HG03139 (cell line): ENCODE measurements around the gene MCRIP1.

Experiments
- ATAC-seq: cut with Tn5 transposase; IDR thresholded peaks from one replicate; pipeline ENCODE4 v1.9.1; 2021; ENCODE audit not compliant: unreplicated experiment

MCRIP1 gene

DNA sequence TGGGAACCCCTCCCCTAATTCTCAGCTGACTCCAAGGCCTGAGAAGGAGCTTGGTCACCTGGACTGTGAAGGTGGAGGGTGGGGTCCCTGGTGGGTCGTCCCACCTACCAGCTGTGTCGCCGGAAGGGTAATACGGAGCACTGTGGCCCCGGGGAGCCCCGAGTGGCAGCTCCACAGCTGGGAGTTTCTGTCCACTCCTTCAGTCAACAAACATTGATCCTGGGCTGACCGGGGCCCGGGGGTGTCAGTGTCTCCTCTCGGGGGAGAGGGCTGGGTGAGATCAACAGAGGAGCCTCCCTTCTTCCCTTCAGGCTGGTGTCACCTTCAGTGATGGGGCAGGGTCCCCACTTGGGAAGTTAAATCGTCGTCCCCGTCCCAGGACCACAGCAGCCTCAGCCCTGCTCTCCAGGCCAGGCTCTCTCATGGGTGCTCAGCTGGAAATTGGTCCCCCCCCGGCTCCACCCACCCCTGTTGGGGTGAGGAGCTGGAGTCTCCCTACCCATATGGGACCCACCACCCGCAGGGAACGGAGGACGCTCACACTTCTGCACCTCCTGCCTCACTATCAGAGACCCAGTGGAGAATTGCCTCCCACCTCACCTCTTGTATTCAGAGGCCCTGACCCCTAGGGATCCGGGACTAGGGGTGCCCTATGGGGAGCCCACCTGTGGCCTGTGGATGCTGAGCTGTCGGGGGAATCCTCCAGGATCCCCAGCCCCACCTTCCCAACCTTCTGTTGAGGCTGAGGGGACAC, 27.2 kb downstream of the MCRIP1 start:
- ATAC-seq = no peak

DNA sequence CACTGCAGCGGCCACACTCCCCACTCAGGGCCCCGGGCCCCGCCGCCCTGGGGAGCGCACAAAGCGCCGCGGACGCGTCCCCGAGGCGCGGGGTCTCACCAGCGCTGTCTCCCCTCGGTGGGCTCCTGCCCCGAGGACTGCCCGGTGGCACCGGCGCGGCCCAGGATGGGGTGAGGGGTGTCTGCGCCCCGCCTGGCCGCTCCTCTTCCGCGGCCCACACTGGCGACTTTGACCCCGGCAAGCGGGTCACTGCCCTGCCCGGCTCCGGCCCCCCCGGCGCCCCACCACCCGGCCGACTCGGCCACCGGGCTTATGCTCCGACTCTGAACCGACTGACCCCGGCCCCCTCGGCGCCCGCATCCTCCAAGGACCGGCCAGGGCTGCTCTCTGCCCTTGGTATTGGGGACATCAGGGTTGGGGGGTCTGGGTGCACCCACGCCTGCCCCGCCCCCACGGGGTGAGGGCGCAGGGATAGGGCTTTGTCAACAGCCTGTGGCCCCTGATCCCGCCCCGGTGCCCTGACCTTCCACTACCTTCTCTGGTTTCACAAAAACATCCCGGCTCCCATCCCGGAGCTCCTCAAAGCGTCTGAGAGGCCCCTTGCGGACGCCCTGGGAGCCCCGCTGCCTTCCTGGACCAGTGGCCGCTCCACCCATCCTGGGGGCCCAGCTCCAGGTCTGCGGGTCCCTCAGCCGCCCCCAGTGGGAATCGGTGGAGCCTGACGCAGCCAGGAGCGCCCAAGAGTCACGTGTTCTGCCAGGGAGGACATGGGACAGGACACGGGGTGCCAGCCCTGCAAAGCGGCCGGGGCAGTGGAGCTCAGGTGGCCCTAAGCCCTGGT, 28.3 kb downstream of the MCRIP1 start:
- ATAC-seq = no peak

DNA sequence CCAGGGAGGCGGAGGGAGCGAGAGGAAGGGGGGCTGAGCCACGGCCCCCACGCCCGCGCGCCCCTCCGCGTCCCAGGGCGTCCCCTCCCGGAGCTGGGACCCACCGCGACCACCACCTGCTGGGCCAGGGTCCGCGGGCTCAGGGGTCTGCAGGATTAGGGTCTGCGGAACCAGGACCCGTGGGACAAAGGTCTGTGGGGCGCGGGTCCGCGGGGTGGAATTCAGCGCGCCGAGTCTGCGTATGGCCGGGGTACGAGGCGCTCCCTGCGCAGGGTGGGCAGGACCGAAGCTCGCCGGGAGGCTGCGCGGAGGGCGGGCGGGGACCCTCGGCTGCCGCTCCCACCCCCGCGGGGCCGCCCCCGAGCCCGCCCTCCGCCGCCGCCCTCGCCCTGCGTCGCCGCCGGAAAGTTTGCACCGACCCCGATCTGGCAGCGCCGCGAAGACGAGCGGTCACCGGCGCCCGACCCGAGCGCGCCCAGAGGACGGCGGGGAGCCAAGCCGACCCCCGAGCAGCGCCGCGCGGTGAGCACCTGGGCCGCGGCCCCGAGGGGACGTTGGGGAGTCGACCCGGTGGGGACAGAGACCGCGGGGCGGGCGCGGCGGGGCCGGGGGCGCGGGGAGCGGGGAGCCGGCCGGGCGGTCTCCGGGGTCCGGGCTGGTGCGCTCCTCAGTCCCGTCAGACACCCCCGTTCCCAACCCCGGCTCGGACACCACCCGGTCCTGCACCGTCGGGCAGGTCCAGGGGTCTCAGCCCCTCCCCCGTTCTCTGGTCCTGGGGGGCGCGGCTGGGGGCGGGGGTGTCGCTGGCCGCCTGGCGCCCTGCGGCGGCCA, 29.1 kb downstream of the MCRIP1 start, which contains the start of gene GCGR:
Gene GCGR (plus strand): TSS at position 423 of the 831 bp plus-strand sequence. CDS start 4,869 bp downstream, outside the sequence.
- no peak for ATAC-seq

DNA sequence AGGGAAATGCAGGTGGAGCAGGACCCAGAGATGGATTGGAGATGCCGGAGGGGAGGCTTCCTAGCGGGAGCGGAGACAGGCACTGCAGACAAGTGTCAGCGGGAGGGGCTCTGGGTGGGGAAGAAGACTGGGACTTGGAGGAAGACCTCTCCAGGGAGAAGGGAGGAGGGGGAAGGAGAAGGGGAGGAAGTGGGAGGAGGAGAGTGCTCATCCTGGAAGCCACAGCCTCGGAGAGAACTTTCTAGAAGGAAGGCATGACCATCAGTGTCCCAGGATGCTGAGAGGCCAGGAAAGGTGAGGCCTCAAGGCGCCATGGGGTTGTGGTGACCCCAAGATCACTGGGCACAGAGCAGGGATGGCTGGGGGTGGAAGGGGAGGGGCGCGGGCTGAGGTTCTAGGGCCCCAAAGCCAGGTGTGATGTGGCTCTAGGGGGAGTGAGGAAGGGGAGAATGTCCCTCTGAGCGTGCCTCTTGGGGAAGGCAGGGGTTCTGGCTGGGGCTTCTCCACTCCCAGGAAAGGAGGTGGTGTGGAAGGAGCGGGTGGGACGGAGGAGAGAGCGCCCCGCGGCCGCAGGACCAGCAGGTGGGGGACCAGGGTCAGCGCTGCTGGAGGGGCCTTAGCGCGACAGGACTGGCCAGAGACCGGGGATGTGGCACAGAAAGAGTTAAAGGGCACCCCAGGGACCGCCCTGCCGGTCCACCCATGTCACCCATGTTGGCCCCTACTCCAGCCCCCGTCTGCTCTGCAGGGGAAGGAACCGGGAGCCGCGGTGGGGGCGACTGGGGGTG, 30.0 kb downstream of the MCRIP1 start:
- no peak for ATAC-seq

DNA sequence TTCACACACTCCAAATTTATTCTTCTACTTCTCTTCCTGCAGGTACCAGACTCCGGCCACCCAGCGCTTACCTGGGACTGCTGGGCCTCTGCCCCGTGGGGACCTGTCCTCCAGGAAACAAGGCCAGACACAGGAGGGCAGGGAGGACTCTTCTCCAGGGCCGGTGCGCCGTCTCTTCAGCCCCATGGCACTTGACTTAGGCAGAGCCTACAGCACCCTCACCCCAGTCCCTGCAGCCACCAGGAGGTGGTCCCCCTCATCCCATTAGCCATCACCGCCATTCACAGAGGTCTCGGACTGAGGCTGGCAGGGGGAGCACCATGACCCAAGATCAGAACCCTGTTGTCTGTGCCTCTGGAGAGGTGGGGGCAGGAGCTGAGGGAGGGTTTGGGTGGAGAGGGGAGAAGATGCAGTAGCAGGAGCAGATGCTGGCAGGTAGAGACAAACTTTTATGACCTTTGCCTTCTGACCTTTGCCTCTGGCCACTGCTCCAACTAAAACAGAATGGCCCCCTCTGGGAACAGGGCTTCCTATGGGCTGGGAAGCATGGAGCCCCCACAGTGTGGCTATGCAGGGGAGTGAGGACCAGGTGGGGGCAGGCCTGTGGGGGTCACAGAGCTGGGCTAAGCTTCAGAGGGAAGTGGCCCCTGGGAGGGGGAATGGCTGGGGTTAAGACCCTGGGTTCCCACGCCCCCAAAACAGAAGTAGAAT, 30.9 kb downstream of the MCRIP1 start:
- ATAC-seq = no peak

DNA sequence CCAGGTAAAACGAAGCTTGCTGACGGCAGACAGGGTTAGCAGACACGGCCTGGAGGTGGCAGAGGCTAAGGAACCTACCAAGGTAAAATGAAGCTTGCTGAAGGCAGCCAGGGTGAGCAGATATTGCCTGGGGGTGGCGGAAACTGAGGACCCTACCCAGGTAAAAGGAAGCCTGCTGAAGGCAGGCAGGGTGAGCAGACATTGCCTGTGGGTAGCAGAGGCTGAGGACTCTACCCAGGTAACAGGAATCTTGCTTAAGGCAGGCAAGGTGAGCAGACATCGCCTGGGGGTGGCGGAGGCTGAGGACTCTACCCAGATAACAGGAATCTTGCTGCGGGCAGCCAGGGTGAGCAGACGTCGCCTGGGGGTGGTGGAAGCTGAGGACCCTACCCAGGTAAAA, 31.8 kb downstream of the MCRIP1 start:
- ATAC-seq = no peak

DNA sequence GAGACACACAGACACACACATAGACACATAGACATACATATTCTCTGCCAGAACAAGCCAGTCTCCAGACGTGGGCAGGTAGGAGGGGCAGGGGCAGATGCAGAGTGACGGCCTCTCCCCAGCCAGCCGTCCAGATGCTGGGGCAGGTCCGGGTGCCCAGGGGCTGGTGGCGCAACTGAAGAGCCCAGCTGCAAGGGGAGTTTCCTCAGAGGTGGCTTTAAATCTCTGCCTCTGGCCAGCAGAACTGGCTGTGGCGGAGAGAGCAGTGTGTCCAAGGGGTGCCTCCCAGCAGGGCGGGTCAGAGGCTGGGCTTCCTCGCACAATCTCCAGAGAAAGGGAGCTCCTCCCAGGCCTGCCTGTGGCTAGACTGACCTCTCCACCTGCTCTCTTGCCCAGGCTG, 38.6 kb downstream of the MCRIP1 start:
- ATAC-seq = no peak

DNA sequence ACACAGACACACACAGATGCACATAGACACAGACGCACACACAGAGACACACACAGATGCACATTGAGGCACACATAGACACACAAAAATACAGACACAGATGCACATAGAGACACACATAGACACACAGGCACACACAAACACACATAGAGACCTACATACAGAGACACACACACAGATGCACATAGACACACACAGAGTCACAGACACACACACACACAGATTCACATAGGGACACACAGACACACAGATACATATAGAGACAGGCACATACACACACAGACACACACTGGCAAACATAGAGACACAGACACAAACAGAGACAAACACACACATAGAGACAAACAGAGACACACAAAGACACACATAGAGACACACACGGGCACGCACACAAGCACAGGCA, 39.0 kb downstream of the MCRIP1 start:
- no peak for ATAC-seq

DNA sequence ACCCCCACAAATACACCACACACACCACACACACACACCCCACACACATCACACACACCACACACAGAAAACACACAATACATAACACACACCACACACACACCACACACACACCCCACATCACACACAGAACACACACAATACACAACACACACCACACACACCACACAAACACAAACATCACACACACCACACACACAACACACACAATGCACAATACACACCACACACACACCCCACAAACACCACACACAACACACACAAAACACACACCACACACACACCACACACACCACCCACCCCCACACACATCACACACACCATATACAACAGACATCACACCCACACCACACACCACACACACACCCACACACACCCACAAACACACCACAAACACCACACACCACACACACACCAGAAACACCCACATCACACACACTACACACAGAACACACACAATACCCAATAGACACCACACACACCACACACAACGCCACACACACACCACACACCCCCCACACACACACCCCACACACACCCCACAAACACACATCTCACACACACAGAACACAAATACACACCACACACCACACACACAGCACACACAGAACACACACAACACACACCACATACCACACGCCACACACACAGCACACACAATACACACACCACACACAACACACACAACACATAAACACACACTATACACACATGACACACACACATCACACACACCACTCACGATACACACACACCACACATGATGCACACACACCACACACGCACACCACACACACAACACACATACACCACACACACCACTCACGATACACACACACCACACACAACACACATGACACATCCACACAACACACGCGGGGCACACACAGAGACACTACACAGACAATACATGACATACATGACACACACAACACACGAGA, 40.1 kb downstream of the MCRIP1 start:
- ATAC-seq = no peak
